GM21529 (cell line): ENCODE data around the gene RAET1G.
"Not testable (repeated sequence)": the region's sequence is repeated elsewhere in the genome, so short reads cannot be mapped to it uniquely, and the experiment has no call there.

ENCODE experiments used
- ATAC-seq: cut with Tn5 transposase; IDR thresholded peaks from one replicate; pipeline ENCODE4 v1.9.1; 2021; ENCODE audit not compliant: unreplicated experiment

Gene RAET1G

GRCh38 chr6:149953934-149954327, 31.0 kb upstream of the RAET1G start:
- not testable (repeated sequence) for ATAC-seq

DNA sequence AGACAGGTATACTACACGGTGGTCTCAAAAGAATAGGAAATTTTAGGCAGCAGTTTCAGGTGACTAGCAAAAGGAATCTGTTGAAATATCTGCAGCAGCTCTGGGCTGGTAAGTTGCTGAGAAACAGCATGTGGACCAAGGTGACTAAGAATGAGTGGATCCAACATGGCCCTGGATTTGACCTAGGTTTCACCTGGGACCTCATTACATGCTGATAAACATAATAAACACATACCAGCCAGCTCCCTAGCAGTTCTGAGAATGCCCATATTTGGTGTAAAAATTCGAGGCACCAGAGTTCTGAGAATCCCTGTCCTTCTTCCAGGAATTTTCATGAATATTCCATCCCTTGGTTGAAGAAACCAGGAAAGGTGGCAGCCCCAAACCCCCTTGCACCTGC, 30.5 kb upstream of the RAET1G start:
- ATAC-seq, result not testable (repeated sequence)

DNA sequence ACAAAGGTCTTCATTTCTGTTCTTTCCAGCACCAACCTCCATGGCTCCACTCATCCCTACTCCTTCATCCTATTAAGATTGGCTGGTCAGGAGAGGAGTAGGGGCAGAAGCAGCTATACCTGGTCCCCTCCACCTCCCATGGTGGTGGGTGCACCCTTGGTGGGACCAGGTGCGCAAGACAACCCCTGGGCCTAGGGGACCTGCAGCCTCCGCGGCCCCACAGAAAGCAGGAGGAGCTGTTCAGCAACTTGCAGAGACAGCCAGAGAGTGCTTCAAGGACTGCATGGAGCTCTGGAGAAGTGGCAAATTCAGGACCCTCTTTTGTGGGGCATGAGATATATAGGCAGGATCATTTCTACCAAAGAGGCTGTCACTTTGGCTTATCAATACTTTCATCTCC, 28.7 kb upstream of the RAET1G start:
- no peak for ATAC-seq

DNA sequence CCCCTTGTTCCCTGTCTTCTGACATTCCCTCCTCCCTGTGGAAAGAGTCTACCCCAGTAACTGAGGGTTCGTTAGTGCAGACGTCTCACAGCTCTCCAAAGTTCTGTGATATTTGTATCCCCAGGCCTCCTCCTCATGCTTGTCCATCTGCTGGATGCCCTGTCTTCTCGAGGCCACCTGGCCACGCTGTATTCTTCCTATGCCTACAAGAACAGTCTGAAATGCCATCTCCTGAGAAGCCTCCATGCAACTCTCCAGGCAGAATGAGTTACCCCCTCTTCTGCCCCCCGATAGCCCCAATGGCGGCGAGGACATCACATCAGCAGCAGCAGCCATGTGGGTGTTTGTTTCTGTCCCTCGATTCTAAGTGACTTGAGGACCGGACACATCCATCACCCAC, 28.2 kb upstream of the RAET1G start:
- ATAC-seq, result no peak

GRCh38 chr6:149950423-149950822, 27.5 kb upstream of the RAET1G start:
- ATAC-seq, result no peak

DNA sequence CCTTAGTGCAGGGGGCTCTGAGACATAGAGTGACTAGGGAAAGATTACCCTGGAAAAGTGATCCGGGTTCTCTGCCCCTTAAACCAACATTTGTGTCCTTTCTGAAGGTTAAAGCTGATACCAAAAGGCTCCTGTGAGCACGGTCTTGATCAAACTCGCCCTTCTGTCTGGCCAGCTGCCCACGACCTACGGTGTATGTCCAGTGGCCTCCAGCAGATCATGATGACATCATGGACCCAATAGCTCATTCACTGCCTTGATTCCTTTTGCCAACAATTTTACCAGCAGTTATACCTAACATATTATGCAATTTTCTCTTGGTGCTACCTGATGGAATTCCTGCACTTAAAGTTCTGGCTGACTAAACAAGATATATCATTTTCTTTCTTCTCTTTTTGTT, 25.7 kb upstream of the RAET1G start:
- no peak for ATAC-seq

DNA sequence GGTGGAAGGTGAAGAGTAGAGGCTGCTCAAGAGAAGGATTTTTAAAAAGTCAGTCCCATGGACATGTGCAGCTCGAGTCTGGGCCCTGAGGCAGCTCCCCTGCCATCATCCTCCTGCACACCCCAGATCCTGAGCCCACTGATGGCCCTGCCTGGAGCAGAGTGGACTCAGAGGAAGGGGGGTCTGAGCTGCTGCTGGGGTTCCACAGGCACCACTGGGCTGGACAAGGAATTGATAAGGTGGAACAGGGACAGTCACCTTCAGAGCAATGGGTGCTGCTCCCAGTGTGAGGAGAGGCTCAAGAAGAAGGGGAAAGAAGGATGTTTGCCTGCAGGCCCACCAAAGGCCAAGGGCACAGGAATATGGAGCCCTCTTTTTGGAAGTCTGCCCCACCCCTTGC, 25.1 kb upstream of the RAET1G start:
- no peak for ATAC-seq

DNA sequence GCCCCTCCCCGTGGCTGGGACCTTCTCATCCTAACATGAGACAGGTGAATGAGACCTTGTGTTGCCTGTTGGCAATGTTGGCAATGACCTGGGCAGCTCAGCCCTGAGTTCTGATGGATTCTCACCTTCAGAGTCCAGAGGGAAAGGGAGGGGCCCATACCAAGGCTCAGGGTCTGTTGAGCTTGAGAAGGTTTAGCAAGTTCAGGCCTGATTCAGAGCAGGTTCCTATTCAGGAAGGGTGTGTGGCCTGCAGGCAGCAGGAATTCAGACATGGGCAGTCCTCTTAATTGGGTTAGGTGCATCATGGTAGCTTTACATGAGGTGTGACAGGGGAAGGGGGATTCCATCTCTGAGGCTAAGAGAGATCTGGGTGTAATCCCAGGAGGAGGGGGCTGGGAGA, 24.6 kb upstream of the RAET1G start:
- not testable (repeated sequence) for ATAC-seq

DNA sequence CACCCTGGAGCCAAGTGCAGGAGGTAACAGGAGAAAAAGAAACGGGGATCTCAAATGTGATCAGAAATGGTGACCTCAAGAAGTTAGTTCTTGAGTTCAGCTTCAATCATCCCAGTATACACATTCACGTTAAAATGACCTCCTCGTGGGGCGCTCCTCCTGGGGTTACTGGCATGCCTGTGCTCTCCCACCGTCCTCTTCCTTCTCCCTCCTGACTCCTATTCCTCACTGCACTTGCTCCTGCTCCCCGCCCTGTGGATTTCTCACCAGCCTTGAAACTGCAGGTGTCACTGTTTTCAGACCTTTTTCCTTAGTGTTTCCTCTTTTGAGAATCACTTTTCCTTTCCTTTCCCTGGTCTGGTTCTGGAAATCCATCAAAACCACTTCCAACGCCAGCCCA, 23.7 kb upstream of the RAET1G start:
- ATAC-seq, result not testable (repeated sequence)

DNA sequence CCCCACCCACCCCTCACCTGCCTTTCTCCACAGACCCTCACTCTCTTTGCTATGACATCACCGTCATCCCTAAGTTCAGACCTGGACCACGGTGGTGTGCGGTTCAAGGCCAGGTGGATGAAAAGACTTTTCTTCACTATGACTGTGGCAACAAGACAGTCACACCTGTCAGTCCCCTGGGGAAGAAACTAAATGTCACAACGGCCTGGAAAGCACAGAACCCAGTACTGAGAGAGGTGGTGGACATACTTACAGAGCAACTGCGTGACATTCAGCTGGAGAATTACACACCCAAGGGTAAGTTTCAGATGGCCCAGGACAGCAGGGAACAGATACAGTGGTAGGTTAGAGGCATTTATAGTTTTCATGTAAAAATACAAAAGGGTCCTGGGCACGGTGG, 22.4 kb upstream of the RAET1G start:
- ATAC-seq, result not testable (repeated sequence)

GRCh38 chr6:149943321-149943720, 20.4 kb upstream of the RAET1G start:
- not testable (repeated sequence) for ATAC-seq

- ATAC-seq, result no peak
Measured at GRCh38 chr6:149942461-149942829, 19.5 kb upstream of the RAET1G start.

DNA sequence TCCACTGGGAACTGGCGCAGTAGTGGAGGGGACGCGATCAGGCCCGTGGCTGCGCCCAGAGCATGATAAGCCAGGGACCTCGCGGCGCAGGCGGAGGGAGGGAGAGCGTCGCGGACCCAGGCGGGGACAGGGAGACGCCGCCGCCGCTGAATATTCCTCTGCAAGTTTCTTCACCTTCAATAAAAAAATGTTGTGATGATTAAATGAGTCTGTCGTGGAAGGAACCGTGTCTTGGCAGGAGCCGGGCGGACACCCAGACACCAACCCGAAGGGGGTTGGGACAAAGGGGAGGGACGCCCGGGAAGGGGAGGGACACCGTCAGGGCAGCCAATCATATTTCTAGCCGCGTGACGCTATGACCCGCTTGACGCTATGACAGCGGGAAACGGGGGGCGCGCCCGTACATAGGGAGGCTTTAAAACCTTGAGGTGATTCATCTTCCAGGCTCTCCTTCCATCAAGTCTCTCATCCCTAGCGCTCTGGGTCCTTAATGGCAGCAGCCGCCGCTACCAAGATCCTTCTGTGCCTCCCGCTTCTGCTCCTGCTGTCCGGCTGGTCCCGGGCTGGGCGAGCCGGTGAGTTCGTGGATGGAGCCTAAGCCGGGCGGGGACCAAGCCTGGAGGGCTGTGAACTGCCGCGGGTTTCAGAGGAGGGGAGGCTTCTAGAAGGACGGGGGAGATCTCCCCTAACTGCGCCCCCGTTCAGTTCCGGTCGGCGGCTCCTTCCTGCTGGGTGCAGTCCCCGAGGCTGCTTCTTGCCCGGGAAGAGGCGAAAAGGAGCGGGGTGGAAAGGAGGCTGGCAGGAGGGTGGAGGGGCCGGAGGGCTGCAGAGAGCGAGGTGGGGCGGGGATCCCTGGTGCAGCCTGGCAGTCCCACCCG, 18.9 kb upstream of the RAET1G start, which contains the start of gene ULBP2:
Gene ULBP2, plus strand, starts transcription at position 432 of the 878 bp plus-strand sequence. Its CDS starts 59 bp downstream, at position 491.
- ATAC-seq, result no peak

GRCh38 chr6:149940672-149940982, 17.7 kb upstream of the RAET1G start:
- ATAC-seq, result no peak

GRCh38 chr6:149939909-149940671, 17.2 kb upstream of the RAET1G start:
- ATAC-seq, result no peak

DNA sequence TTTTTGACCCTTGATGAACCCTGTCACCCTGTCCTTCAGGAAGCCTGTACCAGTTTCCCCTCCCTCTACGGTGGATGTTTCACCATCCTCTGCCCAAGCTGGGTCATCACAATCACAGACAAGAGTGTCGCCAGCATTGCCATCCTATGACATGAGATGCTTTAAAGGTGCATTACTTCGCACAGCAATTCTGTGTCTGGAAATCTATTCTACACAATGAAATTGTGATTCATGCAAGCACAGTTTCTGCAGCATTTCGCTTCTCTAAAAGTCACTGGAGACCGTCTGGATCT, 16.4 kb upstream of the RAET1G start:
- ATAC-seq, result no peak

- ATAC-seq, result peak; percentile 89
Measured at GRCh38 chr6:149938571-149939355, 15.8 kb upstream of the RAET1G start.

- ATAC-seq, result not testable (repeated sequence)
Measured at GRCh38 chr6:149938013-149938570, 15.2 kb upstream of the RAET1G start.

DNA sequence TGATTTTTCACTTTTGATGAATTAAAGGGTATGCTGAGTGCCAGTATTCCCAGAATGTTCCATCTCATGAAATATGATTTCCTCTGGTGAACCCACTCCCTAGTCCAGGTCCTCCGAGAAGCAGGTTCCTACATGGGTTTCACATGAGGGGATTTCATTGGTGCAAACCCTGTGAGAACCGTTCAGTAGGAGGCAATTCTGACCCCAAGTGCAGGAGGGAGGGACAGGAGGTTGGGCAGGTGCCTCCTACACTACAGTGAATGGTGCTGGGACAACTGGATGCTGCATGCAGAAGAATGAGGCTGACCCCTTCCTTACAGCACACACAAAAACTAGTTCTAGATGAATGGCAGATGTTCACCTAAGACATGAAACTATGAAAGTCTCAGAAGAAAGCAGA, 13.8 kb upstream of the RAET1G start:
- no peak for ATAC-seq

DNA sequence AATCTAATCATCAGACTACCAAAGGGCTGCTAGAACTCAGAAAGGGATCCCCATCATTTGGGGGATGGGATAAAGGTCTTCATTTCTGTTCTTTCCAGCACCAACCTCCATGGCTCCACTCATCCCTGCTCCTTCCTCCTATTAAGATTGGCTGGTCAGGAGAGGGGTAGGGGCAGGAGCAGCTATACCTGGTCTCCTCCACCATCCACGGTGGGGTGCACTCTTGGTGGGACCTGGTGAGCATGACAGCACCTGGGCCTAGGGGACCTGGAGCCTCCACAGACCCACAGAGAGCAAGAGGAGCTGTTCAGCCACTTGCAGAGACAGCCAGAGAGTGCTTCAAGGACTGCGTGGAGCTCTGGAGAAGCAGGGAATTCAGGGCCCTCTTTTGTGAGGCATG, 12.7 kb upstream of the RAET1G start:
- no peak for ATAC-seq

- ATAC-seq, result no peak
Measured at GRCh38 chr6:149935246-149935645, 12.3 kb upstream of the RAET1G start.
